ENCODE data around the gene ATXN7L3.

ATXN7L3 gene

GRCh38 chr17:44218344-44219107 is 18.8 kb upstream of the ATXN7L3 start:
- peak; percentile 93 for DNase-seq (ENCODE audit: low spot score)

- no peak for DNase-seq (ENCODE audit: low spot score)
Observed at GRCh38 chr17:44217738-44218343, 18.2 kb upstream of the ATXN7L3 start.

- no peak for DNase-seq (ENCODE audit: low spot score)
Observed at GRCh38 chr17:44216694-44217093, 17.0 kb upstream of the ATXN7L3 start.

GRCh38 chr17:44216173-44216572 is 16.5 kb upstream of the ATXN7L3 start:
- no peak for DNase-seq (ENCODE audit: low spot score)

- no peak for DNase-seq (ENCODE audit: low spot score)
Observed at GRCh38 chr17:44214896-44215295, 15.2 kb upstream of the ATXN7L3 start.

- no peak for DNase-seq (ENCODE audit: low spot score)
Observed at GRCh38 chr17:44214230-44214494, 14.5 kb upstream of the ATXN7L3 start.

GRCh38 chr17:44213403-44214229 is 13.9 kb upstream of the ATXN7L3 start:
- DNase-seq (ENCODE audit: low spot score), result no peak

GRCh38 chr17:44212507-44213402 is 13.1 kb upstream of the ATXN7L3 start:
- DNase-seq (ENCODE audit: low spot score), result no peak

- DNase-seq (ENCODE audit: low spot score), result no peak
Observed at GRCh38 chr17:44211281-44212265, 11.9 kb upstream of the ATXN7L3 start.

- DNase-seq (ENCODE audit: low spot score), result peak; percentile 92
Observed at GRCh38 chr17:44210342-44211192, 10.9 kb upstream of the ATXN7L3 start.

GRCh38 chr17:44209786-44210341 is 10.2 kb upstream of the ATXN7L3 start:
- DNase-seq (ENCODE audit: low spot score), result no peak

GRCh38 chr17:44207743-44208142 is 8.1 kb upstream of the ATXN7L3 start:
- no peak for DNase-seq (ENCODE audit: low spot score)

GRCh38 chr17:44207319-44207718 is 7.6 kb upstream of the ATXN7L3 start:
- no peak for DNase-seq (ENCODE audit: low spot score)

GRCh38 chr17:44206825-44207155 is 7.1 kb upstream of the ATXN7L3 start:
- no peak for DNase-seq (ENCODE audit: low spot score)

GRCh38 chr17:44205962-44206824 is 6.5 kb upstream of the ATXN7L3 start:
- no peak for DNase-seq (ENCODE audit: low spot score)

- peak; percentile 46 for DNase-seq (ENCODE audit: low spot score)
Observed at GRCh38 chr17:44204441-44204882, 4.8 kb upstream of the ATXN7L3 start.

GRCh38 chr17:44203731-44204440 is 4.2 kb upstream of the ATXN7L3 start:
- DNase-seq (ENCODE audit: low spot score), result peak; percentile 35

- no peak for DNase-seq (ENCODE audit: low spot score)
Observed at GRCh38 chr17:44202756-44203155, 3.1 kb upstream of the ATXN7L3 start.

All from AG08395 (cell line).